Measurements from ENCODE around the gene NVL.

NVL gene

GRCh38 chr1:224276771-224277487 lies 53.0 kb downstream of the NVL start:
- no peak for DNase-seq (ENCODE audit: low spot score)

GRCh38 chr1:224274970-224275626 lies 54.9 kb downstream of the NVL start:
- no peak for DNase-seq (ENCODE audit: low spot score)

DNA sequence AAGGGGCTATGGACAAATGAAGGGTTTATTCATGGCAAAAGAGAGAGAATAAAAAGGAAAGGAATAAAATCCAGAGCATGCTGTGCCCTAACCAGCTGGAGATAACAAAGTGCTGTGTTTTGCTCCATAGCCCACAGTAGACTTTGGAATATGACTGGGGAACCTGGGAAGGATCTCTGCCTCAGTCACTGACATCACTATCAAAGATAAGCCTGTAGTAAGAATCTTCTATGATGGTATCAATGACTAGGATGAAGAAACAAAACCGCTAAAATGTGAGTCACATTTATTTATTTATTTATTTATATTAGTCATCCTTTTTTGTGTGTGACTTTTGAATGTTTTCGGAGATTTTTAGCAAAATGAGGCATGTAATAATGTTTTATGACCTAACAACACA lies 56.3 kb downstream of the NVL start:
- no peak for DNase-seq (ENCODE audit: low spot score)

DNA sequence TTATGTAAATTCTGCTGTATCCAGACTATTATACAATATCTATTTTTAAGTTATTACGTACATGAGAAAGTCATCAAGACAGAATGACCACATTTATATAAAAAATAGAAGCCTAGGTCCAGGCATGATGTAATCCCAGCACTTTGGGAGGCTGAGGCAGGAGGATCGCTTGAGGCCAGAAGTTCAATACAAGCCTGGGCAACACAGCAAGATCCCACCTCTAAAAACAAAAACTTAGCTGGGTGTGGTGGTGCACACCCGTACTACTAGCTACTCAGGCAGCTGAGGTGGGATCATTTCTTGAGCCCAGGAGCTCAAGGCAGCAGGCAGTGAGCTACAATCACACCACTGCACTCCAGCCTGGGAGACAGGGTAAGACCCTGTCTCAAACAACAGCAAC lies 58.9 kb downstream of the NVL start:
- DNase-seq (ENCODE audit: low spot score), result no peak

DNA sequence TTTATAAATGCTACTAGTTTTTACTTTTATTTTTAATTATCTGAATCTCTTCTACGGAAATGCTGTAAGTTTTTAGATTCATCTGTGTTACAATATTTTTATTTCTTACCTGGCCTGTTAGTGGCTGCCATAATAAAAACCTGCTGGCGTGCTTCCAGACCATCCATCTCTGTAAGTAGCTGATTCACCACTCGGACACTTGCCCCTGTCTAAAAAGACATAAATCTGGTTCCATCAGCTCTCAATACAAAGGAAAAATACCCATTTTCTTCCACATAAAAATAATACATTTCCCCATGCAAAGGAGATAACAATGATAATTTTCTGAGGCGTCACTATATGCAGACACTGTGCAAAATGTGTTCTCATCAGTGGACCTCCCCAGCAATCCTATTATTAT lies 62.0 kb downstream of the NVL start:
- DNase-seq (ENCODE audit: low spot score), result no peak

GRCh38 chr1:224266915-224267856 lies 62.8 kb downstream of the NVL start:
- no peak for DNase-seq (ENCODE audit: low spot score)

- DNase-seq (ENCODE audit: low spot score), result no peak
Measured at GRCh38 chr1:224266105-224266914, 63.7 kb downstream of the NVL start.

DNA sequence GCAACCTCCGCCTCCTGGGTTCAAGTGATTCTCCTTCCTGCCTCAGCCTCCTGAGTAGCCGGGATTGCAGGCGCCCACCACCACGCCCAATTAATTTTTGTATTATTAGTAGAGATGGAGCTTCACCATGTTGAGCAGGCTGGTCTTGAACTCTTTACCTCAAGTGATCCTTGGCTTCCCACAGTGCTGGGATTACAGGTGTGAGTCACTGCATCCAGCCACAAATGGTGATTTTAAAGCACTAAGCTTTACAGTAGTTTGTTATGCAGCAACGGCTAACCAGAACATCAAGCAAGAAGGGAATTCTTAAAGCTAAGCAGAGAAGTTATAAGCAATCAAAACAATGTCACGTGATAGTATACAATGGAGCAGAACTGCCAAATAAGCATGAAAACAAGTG lies 65.7 kb downstream of the NVL start:
- no peak for DNase-seq (ENCODE audit: low spot score)

GRCh38 chr1:224262373-224263054 lies 67.5 kb downstream of the NVL start:
- DNase-seq (ENCODE audit: low spot score), result no peak

DNA sequence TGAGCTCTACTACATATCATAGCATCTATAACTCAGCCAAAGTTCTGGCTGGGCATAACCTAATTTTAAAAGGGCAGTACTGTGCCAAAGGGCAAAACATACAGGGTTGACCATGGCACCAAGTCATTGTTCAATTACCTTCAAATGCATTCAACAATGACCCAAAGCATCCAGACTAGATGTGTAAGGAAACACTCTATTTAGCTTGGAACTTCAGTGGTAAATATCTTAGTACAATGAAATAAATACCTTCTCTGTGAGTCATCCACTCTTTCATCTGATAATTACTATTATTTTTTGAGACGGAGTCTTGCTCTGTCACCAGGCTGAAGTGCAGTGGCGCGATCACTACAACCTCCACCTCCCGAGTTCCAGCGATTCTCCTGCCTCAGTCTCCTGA lies 70.0 kb downstream of the NVL start:
- no peak for DNase-seq (ENCODE audit: low spot score)

GRCh38 chr1:224258351-224258750 lies 71.6 kb downstream of the NVL start:
- DNase-seq (ENCODE audit: low spot score), result no peak

DNA sequence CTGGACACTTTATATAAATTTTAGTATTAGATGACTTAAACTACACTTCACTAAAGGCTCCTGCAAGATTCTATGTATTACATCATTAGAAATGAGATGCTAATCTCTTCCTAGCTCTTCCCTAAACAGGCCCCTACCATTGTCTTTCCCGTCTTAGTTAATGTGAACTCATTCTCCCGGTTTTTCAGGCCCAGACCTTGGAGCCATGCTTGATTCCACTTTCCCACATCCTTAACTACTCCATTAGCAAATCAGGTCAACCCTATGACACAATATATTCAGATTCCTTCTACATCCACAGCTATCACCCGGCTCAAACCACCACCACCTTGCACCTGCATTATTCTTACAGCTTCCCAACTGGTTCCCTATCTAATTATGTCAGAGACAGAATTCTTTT lies 73.3 kb downstream of the NVL start:
- DNase-seq (ENCODE audit: low spot score), result no peak

DNA sequence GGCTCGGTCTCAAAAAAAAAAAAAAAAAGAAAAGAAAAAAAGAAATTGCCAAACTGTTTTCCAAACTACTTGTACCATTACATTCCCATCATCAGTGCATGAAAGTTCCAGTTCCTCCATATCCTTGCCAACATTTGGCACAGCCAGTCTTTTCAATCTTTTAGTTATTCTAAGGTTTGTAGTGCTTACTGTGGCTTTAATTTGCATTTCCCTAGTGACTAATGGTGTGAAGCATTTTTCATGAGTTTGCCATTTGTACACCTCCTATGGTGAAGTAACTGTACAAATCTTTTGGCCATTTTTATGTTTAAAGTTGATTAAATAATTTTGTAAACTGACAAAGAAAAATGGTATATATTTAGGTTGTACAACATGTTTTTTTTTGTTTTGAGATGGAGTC lies 76.3 kb downstream of the NVL start:
- DNase-seq (ENCODE audit: low spot score), result no peak

- DNase-seq (ENCODE audit: low spot score), result no peak
Measured at GRCh38 chr1:224252479-224252878, 77.5 kb downstream of the NVL start.

DNA sequence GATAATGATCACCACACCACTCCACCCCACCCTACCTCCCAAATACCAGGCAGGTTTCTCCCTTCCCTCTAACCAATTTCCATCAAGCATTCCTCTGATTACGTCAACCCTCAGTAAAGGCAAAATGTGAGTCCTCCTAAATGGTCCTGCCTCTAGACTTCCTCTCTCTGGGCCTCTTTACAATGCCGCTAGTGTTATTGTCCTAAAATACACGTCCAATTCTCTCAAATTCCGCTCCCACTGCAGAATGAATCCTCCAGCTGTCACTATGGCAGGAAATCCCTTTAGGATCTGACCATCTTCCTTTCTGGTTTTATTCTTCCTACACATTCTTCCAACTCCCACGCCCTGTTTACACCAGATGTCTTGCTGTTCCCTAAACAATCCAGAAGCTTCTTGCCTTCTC lies 78.2 kb downstream of the NVL start:
- no peak for DNase-seq (ENCODE audit: low spot score)

DNA sequence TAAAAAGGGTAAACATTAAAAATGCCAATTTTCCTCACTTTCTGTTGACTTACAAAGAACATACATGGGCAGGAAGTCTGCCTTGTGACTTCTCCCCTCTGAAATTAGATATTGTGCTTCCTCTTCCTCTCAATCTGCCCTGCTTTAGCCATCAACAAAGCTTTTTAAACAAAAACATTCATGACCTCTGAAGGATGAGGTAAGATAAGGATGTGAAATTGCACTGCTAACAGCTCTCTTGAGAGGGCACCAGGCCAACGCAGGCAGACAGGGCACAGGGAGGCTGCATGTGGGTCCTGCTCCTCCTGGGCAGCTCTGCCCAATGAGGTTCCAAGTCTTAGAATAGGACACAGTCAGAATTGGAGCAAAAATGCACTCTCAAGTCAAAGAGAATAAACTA lies 84.8 kb downstream of the NVL start:
- peak; percentile 75 for DNase-seq (ENCODE audit: low spot score)

- DNase-seq (ENCODE audit: low spot score), result peak; percentile 55
Measured at GRCh38 chr1:224238756-224239155, 91.2 kb downstream of the NVL start.

DNA sequence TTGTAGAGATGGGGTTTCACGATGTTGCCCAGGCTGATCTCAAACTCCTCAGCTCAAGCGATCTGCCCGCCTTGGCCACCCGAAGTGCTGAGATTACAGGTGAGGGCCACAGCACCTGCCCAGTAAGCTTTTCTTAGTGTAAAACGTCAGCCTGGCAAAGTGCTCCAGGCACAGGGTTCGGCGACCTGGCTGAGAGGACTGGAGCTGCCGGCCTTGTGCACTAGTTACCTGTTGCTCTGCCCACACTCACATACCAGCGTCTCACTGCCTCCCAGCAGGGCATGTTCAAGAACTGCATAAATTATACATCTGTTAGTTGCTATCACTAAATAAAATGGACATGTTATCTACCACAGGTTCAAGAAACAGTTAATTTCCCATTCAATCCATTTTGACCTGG lies 91.8 kb downstream of the NVL start:
- no peak for DNase-seq (ENCODE audit: low spot score)

DNA sequence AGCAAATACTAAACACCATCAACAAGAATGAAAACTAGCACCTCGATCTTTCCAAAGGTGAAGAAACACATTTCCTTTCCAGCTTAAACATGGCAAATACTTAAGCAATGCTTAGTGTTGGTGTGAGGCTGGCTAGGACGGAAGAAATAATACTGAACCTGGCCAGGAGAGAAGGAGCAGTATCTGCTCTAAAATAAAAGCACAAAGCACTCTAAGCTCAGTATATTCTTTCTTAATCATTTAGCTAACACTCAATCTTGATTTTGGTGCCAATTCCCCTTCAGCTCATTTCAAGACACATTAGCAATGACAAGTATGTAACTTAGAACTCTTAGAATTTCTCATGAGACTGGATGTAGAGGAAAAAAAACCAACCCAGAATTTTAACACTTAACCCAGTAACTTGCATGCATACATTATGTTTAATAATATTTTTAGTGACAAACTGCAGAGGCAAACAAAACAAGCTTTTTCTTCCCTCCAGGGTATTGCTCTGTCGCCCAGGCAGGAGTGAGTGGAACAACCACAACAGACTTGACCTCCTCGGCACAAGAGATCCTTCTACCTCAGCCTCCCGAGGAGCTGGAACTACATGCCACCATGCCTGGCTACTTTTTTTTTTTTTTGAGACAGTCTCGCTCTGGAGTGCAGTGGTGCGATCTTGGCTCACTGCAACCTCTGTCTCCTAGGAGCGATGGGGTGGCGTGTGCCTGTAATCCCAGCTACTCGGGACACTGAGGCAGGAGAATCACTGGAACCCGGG lies 92.7 kb downstream of the NVL start:
- no peak for DNase-seq (ENCODE audit: low spot score)

- no peak for DNase-seq (ENCODE audit: low spot score)
Measured at GRCh38 chr1:224235813-224236493, 94.0 kb downstream of the NVL start.

Data from globus pallidus (tissue), 1 donor.